Neural cell (in vitro differentiated cells): ENCODE data around the gene PCDHGC5. TPM values are rescaled to one million over a fixed set of nuclear protein-coding genes. Genes with fewer than 3 reads are reported as not detected.

Source experiments
- H2AFZ ChIP-seq: fragments of 200-600, 300-800 bp; sonication (generic), shearing (Covaris generic); 2 replicates; pipeline ENCODE4 v1.6.0; 2014; ENCODE audit warnings: low read depth, mild to moderate bottlenecking, antibody characterized with exemption, low read length, moderate library complexity
- H3F3A ChIP-seq: fragments of 200-600 bp; shearing (Covaris generic); 2 replicates; pipeline ENCODE4 v1.6.1; 2016; ENCODE audit warnings: mild to moderate bottlenecking, moderate library complexity, mixed read lengths, antibody characterized with exemption, low read length; ENCODE audit not compliant: insufficient read depth, poor library complexity, severe bottlenecking
- H3K27ac ChIP-seq: fragments of 200-600, 300-800 bp; sonication (generic), shearing (Covaris generic); 2 replicates; pipeline ENCODE4 v1.5.1; 2014; ENCODE audit warnings: mild to moderate bottlenecking, low read length, moderate library complexity
- H3K27me3 ChIP-seq: fragments of 300-800, 200-600 bp; sonication (generic), shearing (Covaris generic); 2 replicates; pipeline ENCODE4 v1.6.0; 2014; ENCODE audit warnings: mild to moderate bottlenecking, low read depth, low read length, moderate library complexity; ENCODE audit not compliant: insufficient read depth
- H3K36me3 ChIP-seq: fragments of 300-800, 200-600 bp; sonication (generic), shearing (Covaris generic); 2 replicates; pipeline ENCODE4 v1.5.1; 2014; ENCODE audit warnings: mild to moderate bottlenecking, antibody characterized with exemption, low read length, moderate library complexity; ENCODE audit not compliant: insufficient read depth
- H3K4me2 ChIP-seq: fragments of 300-800, 200-600 bp; sonication (generic), shearing (Covaris generic); 2 replicates; pipeline ENCODE4 v1.6.0; 2014; ENCODE audit warnings: mild to moderate bottlenecking, low read length
- H3K4me3 ChIP-seq: fragments of 300-800, 200-600 bp; sonication (generic), shearing (Covaris generic); 2 replicates; pipeline ENCODE4 v1.5.1; 2014; ENCODE audit warnings: mild to moderate bottlenecking, low read length, moderate library complexity
- H3K79me2 ChIP-seq: fragments of 200-600 bp; shearing (Covaris generic); replicated peaks from 2 replicates; pipeline ENCODE4 v1.6.0; 2014; ENCODE audit warnings: mild to moderate bottlenecking, low read length, moderate library complexity; ENCODE audit not compliant: insufficient read depth
- H3K9ac ChIP-seq: fragments of 300-800, 200-600 bp; sonication (generic), shearing (Covaris generic); 2 replicates; pipeline ENCODE4 v1.6.1; 2016; ENCODE audit warnings: mild to moderate bottlenecking, low read length, mixed read lengths
- H3K9me2 ChIP-seq: fragments of 200-600 bp; shearing (Covaris generic); 2 replicates; pipeline ENCODE4 v1.6.1; 2016; ENCODE audit warnings: mild to moderate bottlenecking, low read length, mixed read lengths; ENCODE audit not compliant: insufficient read depth
- H3K9me3 ChIP-seq: fragments of 200-600, 300-800 bp; sonication (generic), shearing (Covaris generic); 2 replicates; pipeline ENCODE4 v1.6.1; 2016; ENCODE audit warnings: mild to moderate bottlenecking, mixed run types, low read length, moderate library complexity, mixed read lengths
- H4K20me1 ChIP-seq: fragments of 200-600 bp; shearing (Covaris generic); 2 replicates; pipeline ENCODE4 v1.6.1; 2016; ENCODE audit warnings: mild to moderate bottlenecking, mixed run types; ENCODE audit not compliant: insufficient read depth
- CTCF ChIP-seq: fragments of 450-650 bp; IDR thresholded peaks from 2 replicates; pipeline ENCODE4 v1.5.1; 2014; ENCODE audit warnings: antibody characterized with exemption, mild to moderate bottlenecking, moderate library complexity; ENCODE audit not compliant: poor library complexity, severe bottlenecking
- EP300 ChIP-seq: fragments of 450-650 bp; conservative IDR thresholded peaks from 2 replicates; pipeline ENCODE4 v1.6.1; 2014; ENCODE audit warnings: antibody characterized with exemption, mild to moderate bottlenecking, moderate library complexity; ENCODE audit not compliant: poor library complexity, severe bottlenecking
- EZH2 ChIP-seq: fragments of 200-600, 300-800 bp; shearing (Covaris generic), sonication (generic); IDR thresholded peaks from 2 replicates; pipeline ENCODE4 v1.6.1; 2014; ENCODE audit warnings: antibody characterized with exemption, low read length, borderline replicate concordance, mild to moderate bottlenecking; ENCODE audit not compliant: insufficient read depth, poor library complexity, severe bottlenecking
- MXI1 ChIP-seq: fragments of 450-650 bp; conservative IDR thresholded peaks from 2 replicates; pipeline ENCODE4 v1.6.1; 2014; ENCODE audit warnings: antibody characterized with exemption, mild to moderate bottlenecking; ENCODE audit not compliant: poor library complexity, severe bottlenecking
- POLR2AphosphoS5 ChIP-seq: IDR thresholded peaks from 2 replicates; pipeline ENCODE4 v1.6.1; 2012
- RAD21 ChIP-seq: fragments of 450-650 bp; conservative IDR thresholded peaks from 2 replicates; pipeline ENCODE4 v1.6.1; 2014; ENCODE audit warnings: antibody characterized with exemption, mild to moderate bottlenecking, moderate library complexity
- REST ChIP-seq: IDR thresholded peaks from 2 replicates; pipeline ENCODE4 v1.6.1; 2012; ENCODE audit warnings: borderline replicate concordance
- SMC3 ChIP-seq: fragments of 450-650 bp; conservative IDR thresholded peaks from 2 replicates; pipeline ENCODE4 v1.6.1; 2014; ENCODE audit warnings: antibody characterized with exemption, mild to moderate bottlenecking, moderate library complexity; ENCODE audit not compliant: poor library complexity
- TAF1 ChIP-seq: IDR thresholded peaks from 2 replicates; pipeline ENCODE4 v1.6.1; 2012; ENCODE audit warnings: low read depth
- polyA plus RNA-seq: library from polyadenylated mRNA; depleted of rRNA; stranded (reverse); fragments of >200 nt; gene quantifications from 2 replicates; pipeline ENCODE4 v1.2.3, GENCODE V29; 2014

Gene PCDHGC5
- polyA plus RNA-seq, 1 donor from 2014 or later: 0.51 TPM

- Histone ChIP-seq H2AFZ (no peak overlapping the region), H3K9me3 (peaks cover 54% of the 10 kb centered on the region), H3K4me2 (no peak overlapping the region), H3F3A (no peaks in the 10 kb centered on the region), H3K36me3 (peaks cover 30% of the 10 kb centered on the region), H3K27ac (no peak overlapping the region), H4K20me1 (no peaks in the 10 kb centered on the region), H3K9ac (no peak overlapping the region), H3K27me3 (no peaks in the 10 kb centered on the region), H3K79me2 (peaks cover 13% of the 10 kb centered on the region), H3K4me3 (no peak overlapping the region), H3K9me2 (no peaks in the 10 kb centered on the region)
- TF ChIP-seq POLR2AphosphoS5 (no peak), EZH2 (no peak), CTCF (no peak), SMC3 (no peak), REST (no peak), RAD21 (no peak), MXI1 (no peak), TAF1 (no peak), EP300 (no peak)
Measured at GRCh38 chr5:141490271-141490670, 1.4 kb downstream of the PCDHGC5 start.

GRCh38 chr5:141490771-141491170 lies 1.9 kb downstream of the PCDHGC5 start:
- no peaks in the 10 kb centered on the region for H3F3A ChIP-seq
- H3K36me3 ChIP-seq: peaks cover 30% of the 10 kb centered on the region
- H3K9me2 ChIP-seq: no peaks in the 10 kb centered on the region
- H2AFZ ChIP-seq: no peak overlapping the region
- peaks cover 51% of the 10 kb centered on the region for H3K9me3 ChIP-seq
- H3K4me3 ChIP-seq: no peak overlapping the region
- H3K27me3 ChIP-seq: no peaks in the 10 kb centered on the region
- no peak overlapping the region for H3K27ac ChIP-seq
- no peak overlapping the region for H3K9ac ChIP-seq
- H3K79me2 ChIP-seq: peaks cover 16% of the 10 kb centered on the region
- H3K4me2 ChIP-seq: no peak overlapping the region
- TF ChIP-seq POLR2AphosphoS5 (no peak), MXI1 (no peak), RAD21 (no peak), REST (no peak), EP300 (no peak), TAF1 (no peak), CTCF (no peak), SMC3 (no peak), EZH2 (no peak)
- no peaks in the 10 kb centered on the region for H4K20me1 ChIP-seq
